Activated CD8-positive, alpha-beta memory T cell treated with anti-CD3 and anti-CD28 coated beads for 48 hours (primary cell): ENCODE results near the gene TCF7L1.

Experiments
- DNase-seq, 3 experiments: peaks; one replicate each; pipeline ENCODE4 v3.0.0-alpha.2; 2020; ENCODE audit warnings: low read depth in 2 of 3, low spot score in 2 of 3

TCF7L1 gene

GRCh38 chr2:85162746-85163301, 29.6 kb downstream of the TCF7L1 start:
- no peak for DNase-seq

DNA sequence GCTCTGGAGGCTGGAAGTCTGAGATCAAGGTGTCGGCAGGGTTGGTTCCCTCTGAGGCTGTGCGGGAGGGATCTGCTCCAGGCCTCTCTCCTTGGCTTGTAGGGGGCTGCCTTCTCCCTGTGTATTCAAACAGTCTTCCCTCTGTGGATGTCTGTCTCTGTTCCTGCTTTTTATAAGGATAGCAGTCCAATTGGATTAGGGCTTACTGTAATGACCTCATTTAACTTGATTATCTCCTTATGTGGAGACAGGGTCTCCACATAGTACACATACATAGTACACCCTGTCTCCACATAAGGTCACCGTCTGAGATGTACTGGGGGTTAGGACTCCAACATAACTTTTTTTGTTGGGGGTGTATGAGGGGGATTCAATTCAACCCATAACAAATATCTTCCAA, 30.5 kb downstream of the TCF7L1 start:
- no peak for DNase-seq

GRCh38 chr2:85164145-85164569, 31.0 kb downstream of the TCF7L1 start:
- DNase-seq = no peak

GRCh38 chr2:85165088-85165690, 32.0 kb downstream of the TCF7L1 start:
- DNase-seq = no peak

DNA sequence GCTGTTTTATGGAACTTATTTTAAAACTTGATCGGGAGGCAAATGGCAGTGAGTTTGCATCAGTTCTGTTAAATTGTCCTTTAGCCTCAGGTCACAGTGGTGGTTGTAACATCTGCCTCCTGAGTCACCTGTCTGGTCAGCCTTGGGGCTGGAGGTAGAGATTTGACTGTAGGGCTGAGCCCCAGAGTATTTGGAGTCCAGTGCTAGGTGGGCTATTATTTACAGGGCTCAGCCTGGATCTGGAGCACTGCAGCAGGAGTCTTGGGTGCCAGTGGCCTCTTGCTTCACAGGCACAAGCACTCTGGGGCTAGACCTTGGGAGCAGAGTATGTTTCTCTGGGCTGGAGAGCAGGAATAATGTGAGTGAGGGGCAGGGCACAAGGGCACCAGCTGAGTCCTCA, 32.8 kb downstream of the TCF7L1 start:
- no peak for DNase-seq

DNA sequence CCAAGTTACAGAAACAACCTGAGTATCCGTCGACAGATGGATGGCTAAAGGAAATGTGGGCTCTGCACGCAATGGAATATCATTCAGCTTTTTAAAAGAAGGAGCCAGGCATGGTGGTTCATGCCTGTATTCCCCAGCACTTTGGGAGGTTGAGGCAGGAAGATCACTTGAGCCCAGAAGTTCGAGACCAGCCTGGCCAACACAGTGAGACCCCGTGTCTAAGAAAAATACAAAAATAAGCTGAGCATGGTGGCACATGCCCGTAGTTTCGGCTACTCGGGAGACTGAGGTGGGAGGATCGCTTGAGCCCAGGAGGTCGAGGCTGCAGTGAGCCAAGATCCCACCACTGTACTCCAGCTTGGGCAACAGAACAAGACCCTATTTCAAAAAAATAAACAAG, 34.3 kb downstream of the TCF7L1 start:
- DNase-seq = no peak

GRCh38 chr2:85168942-85169341, 35.8 kb downstream of the TCF7L1 start:
- no peak for DNase-seq

DNA sequence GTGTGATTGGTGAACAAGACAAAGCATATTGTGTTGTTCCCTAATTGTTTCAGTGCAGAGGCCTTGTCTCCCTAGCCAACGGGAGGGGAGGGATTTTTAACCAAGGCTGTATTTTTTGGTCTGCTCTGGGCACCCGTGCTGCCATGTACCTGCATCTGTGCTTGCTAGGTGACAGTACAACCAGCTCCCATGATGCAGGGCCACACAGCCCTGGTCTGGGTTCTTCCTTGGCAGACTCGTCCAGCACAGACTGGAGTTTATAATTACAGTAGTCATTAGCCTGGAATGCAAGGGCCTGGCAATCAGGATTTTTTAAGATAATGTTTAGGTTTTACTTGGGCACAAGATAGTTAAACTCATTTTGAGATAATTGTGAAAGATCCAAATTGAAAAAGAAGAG, 36.4 kb downstream of the TCF7L1 start:
- no peak for DNase-seq

DNA sequence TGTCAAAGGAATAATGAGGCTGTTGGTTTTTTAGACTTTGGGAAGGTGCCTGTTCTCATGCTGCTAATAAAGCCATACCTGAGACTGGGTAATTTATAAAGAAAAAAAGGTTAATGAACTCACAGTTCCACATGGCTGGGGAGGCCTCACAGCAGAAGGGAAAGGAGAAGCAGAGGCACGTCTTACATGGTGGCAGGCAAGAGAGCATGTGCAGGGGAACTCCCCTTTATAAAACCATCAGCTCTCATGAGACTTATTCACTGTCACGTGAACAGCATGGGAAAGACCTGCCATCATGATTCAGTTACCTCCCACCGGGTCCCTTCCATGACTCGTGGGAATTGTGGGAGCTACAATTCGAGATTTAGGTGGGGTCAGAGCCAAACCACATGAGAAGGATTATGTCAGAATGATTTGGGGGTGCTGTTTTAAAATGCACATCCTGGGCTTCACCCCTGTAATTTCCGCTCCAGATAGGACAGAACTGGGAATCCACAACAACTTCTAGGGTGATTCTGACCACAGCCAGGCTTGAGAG, 37.8 kb downstream of the TCF7L1 start:
- DNase-seq = no peak

GRCh38 chr2:85171916-85172315, 38.7 kb downstream of the TCF7L1 start:
- no peak for DNase-seq

DNA sequence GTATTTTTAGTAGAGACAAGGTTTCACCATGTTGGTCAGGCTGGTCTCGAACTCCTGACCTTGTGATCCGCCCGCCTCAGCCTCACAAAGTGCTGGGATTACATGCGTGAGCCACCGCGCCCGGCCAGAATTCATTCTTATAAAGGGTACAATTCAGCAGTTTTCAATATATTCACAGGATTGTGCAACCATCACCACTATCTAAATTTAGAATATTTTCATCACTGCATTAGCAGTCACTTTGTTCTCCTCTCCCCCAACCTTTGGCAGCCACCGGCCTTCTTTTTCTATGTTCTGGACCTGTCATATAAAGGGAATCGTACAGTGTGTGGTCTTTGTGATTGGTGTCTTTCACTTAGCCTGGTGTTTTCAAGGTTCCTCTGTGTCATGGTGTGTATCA, 40.7 kb downstream of the TCF7L1 start:
- no peak for DNase-seq

DNA sequence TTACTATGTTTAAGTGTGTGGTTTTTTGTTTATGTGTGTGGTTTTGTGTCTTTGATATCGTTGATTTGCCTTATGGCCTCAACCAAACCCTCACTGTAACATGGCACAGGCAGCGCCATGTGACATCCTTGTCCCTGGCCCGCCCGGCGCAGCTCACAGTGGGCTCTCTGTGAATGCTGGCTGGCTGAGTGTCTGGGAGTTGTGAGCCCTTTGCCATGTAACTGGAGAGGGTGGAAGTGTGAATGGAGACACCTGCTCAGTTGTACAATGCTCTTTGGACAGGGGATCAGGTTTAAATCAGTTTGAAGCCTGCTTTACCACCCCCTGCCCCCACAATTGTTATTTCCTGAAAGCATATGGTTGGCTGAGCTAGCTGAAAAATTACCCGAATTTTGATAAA, 41.8 kb downstream of the TCF7L1 start:
- no peak for DNase-seq

- DNase-seq = no peak
These were observed 42.4 kb downstream of the TCF7L1 start for GRCh38 chr2:85175369-85176299.

DNA sequence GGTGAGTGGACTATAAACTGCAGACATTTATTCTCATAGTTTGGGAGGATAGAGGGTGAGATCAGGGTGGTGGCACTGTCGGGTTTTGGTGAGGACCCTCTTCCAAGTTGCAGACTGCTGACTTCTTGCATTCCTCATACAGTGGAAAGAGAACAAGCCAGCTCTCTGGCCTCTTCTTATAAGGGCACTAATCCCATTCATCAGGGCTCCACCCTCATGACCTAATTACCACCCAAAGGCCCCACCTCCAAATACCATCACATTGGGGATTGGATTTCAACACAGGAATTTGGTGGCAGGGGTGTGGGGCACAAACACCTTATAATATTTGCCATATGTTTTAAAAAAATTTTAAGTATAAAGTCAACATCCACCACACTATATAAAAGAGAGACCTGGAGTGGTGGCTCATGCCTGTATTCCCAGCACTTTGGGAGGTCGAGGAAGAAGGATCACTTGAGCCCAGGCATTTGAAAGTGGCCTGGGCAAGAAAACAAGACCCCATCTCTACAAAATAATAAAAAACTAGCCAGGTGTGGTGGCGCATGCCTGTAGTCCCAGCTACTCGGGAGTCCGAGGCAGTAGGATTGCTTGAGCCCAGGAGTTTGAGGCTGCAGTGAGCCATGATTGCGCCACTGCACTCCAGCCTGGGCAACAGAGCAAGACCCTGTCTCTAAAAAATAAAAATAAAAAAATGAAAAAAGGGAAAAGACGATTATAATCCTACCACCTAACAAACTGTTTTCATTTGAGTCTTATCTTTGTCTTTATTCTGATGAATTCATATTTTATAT, 44.0 kb downstream of the TCF7L1 start:
- DNase-seq = no peak

DNA sequence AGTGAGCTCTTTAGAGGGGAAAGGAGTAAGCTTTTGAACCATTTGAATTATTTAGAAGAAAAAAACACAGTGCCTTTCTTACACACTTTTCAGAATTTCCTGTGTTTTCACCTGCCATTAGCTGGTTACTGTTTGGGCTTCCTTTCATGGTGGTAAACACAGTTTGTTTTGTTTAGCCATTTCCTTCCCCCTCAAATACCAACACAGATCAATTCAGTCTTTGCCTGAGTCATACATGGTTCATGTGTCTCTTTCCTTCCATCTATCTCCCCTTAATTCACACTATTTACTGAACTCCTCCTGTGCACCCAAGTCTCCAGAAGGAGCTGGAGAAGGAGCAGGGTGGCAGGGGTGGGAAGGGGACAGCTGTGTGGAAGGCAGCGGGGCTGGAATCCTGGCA, 45.0 kb downstream of the TCF7L1 start:
- no peak for DNase-seq

- no peak for DNase-seq
These were observed 45.8 kb downstream of the TCF7L1 start for GRCh38 chr2:85178980-85179411.

DNA sequence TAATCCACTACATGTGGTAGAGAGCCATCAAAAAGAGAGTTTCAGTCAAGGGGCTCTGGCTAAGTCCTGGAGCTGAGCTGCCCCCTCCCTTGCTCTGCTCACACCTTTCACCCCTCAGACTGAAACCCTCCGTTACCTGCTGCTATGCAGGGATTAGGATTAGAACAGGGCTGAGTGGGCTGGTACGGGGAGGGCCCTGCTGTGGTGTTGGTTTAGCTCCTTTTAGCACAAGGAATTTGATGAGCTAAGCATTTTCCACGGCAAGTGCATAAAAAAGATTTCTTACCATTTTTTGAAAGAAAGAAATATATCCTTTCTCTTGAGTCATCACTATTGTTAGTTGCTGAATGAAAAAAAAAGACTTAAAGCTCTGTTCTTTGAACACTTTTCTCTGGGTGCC, 46.3 kb downstream of the TCF7L1 start:
- no peak for DNase-seq

DNA sequence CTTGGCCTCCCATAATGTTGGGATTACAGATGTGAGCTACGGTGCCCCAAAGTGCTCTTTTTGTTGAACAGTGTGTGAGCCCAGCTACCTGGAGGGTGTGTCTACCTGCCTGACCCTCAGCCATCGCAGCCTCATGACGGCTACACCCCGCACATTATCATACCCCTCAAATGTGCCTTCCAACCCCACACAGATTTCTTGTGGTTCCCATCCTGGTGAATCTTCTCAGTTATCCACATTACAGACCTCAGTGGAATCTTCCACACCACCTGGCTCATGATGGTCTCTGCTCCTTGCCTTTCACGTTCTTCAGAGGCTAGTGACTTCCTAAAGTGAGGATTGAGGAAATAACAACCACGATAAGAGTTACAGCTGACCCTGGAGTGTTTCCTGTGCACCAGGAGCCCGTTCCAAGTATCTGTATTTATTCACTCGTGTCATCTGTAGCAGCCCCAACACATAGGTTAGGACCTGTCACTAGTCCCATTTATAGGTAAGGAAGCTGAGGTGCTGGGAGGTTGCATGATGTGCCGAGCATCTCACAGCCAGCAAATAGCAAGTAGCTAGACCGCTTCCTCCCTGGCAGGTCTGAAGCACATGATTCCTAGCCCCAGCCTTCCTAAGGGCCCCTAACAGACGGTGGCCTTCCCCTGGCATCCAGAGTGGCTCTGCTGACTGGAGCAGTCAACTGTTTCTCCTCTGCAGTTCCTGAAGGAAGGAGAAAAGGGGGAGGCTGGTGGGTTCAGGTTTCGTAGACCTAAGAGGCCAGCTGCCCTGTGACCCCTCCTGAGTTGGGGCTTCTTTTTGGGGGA, 47.3 kb downstream of the TCF7L1 start:
- DNase-seq = no peak

GRCh38 chr2:85181134-85181631, 48.0 kb downstream of the TCF7L1 start:
- no peak for DNase-seq

DNA sequence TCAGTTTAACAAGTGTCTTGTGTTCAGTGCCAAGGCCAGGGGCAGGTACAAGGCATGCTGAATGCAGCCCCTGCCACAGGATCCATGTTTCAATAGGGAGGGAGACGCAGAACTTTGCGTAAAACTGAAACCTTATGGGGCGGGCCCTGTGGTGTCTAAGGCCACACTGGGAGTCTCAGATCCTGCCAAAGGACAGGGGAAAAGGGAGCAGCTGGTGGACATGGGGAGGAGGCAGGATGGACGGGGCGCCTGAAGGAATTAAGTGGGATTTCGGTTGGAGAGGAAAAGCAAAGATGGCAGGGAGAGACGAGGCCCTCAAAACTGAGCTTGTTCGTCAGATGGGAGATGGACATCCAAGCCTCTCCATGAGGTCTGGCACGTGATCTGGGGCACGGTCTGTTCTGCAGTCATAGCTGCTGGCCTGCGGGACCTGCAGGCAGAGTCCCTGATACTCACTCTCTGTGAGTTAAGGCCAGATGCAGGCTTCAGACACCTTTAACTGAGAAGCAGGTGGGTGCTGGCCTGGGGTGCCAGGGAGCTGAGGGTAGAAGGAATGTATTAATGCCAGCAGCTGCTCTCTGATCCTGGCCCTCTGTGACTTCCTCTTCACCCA, 48.8 kb downstream of the TCF7L1 start:
- DNase-seq = no peak
